ENCODE data around the gene ADAMTSL2.

GRCh38 chr9:133578524-133579441 lies 44.3 kb downstream of the ADAMTSL2 start:
- no peak for TF ChIP-seq CTCF (IDR thresholded peaks at IDR 0.05; ENCODE audit: low read depth, low read length, poor library complexity, severe bottlenecking)
- no peak for TF ChIP-seq EZH2phosphoT487 (IDR thresholded peaks at IDR 0.05; ENCODE audit: borderline replicate concordance, low read length)

Measured in DOHH2 (cell line).